Measurements from ENCODE around the gene SPATA13.

SPATA13 gene

GRCh38 chr13:24141333-24141910, 19.1 kb upstream of the SPATA13 start:
- no peak for DNase-seq (ENCODE audit: low read depth)

GRCh38 chr13:24142453-24142852, 18.1 kb upstream of the SPATA13 start:
- DNase-seq (ENCODE audit: low read depth), result no peak

DNA sequence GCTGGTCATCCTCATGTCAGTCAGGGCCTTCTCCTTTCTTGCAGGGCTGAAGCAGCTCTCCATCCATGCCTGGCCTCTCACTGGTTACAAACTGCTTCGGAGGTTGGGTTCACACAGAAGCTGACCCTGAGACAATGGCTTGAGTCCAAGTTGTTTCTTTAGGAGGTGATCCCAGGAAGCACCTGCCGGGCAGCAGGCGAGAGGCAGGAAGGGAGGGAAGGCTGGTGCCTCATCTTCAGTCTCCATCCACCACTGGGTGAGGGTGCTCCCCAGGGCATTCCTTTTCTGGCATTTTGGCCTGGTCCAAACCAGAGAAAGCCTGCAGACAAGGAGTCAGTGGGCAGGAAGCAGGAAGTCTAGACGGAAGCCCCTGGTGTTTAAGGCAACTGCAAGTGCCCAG, 17.6 kb upstream of the SPATA13 start:
- DNase-seq (ENCODE audit: low read depth), result no peak

GRCh38 chr13:24145240-24145639, 15.3 kb upstream of the SPATA13 start:
- DNase-seq (ENCODE audit: low read depth), result no peak

DNA sequence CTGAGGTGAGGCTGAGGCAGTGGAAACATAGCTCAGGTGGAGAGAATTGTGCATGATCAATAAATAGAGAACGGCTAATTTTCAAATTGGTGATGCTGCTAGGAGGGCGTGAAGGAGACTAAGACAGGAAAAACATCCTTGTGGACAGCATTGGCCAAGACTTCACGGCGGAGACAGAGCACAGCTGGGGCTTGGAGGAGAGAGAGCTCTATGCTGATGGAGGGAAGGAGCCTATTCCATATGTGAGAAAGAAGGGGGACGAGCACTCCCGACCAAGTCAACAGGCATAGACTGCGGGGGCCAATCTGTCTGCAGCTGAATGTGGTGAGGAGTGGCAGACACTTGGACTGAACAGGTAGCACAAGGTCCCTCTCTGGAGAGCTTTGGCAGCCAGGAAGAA, 14.8 kb upstream of the SPATA13 start:
- DNase-seq (ENCODE audit: low read depth), result no peak

DNA sequence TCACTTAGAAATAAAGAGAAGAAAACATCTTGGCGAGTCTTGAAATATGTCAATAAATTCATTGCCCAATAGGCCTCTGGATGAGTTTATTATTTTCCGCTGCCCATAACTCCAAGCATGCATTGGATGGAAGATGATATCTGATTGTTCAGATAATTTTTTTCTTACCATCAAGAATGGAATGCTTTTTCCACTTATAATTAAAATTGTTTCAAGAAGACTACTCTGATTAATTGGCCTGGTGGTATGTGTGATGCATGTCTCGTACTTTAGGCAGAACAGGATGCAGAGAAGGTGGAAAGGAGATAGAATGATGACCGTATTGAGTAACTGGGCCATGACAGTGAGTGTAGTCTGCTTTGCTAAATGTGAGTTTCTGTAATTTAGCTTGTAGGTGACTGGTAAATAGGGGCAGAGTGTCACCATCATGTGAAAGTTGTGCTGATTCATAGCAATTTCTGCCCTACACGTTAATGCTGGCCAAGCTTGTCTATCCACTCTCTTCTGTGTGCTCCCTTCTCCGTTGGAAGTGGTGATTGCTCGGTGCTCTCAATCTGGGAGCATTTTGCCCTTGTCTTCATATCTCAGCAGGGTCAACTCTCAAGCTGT, 13.5 kb upstream of the SPATA13 start:
- DNase-seq (ENCODE audit: low read depth), result no peak

DNA sequence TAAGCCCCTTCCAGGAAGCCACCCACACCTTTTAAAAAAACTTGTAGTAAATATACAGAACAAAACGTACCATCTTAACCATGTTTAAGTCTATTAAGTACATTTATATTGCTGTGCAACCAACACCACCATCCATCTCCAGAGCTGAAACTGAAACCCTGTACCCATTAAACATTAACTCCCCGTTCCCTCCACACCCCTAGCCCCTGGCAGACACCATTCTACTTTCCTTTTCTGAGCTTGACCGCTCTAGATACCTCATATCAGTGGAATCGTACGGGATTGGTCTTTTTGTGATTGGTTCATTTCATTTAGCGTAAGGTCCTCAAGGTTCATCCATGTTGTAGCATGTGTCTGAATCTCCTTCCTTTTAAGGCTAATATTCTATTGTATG, 13.0 kb upstream of the SPATA13 start:
- no peak for DNase-seq (ENCODE audit: low read depth)

DNA sequence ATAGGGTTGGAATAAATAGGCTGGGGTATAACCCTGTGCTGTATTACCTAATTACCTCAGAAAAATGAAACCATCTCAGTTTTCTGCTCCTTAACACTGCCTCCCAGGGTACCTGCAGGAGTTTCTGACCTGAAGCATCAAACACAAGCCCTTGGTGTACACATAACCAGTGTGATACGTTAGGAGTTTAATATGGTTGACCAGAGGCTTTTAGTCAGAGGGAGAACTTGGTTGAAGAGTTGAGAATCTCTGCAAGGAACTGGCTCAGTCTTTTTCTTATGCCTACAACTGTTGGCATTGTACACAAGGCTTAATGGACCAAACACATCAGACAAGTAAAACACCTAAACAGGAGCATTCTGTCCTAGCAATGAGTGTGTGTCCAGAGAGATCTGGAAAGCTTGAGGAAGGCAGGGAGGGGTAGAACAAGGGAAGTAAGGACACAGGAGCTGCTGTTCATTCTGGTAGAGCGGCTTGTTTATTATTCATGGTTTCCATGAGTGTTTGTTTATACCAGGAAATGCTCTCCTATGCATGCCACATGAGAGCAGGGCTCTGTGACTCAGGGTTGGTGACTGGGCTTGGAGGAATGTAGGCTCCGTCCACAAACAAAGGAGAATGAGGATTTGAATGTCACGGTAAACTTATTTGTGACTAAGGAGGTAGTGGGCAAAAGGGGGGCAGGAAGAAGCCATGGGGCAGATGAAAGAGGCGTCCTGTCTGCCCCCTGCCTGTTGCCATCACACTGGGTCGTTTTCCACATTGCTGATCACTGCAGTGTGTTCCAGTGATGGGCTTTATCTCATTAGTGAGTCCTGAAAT, 11.9 kb upstream of the SPATA13 start:
- peak; percentile 70 for DNase-seq (ENCODE audit: low read depth)

GRCh38 chr13:24149246-24150032, 11.1 kb upstream of the SPATA13 start:
- no peak for DNase-seq (ENCODE audit: low read depth)

DNA sequence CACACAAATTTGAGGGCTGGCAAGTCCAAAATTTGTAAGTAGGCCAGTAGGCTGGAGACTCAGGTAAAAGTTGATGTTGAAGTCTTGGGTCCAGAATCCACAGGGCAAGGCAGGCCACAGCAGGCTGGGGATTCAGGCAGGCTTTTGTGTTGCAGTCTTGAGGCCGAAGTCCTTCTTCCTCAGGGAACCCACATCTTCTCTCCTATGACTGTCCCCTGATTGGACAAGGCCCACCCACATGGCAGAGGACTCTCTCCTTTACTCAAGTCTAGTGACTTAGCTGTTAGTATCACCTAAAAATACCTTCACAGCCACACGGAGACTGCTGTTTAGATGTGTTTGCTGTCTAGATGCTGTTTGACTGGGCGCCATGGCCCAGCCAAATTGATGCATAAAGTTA, 9.9 kb upstream of the SPATA13 start:
- DNase-seq (ENCODE audit: low read depth), result no peak

DNA sequence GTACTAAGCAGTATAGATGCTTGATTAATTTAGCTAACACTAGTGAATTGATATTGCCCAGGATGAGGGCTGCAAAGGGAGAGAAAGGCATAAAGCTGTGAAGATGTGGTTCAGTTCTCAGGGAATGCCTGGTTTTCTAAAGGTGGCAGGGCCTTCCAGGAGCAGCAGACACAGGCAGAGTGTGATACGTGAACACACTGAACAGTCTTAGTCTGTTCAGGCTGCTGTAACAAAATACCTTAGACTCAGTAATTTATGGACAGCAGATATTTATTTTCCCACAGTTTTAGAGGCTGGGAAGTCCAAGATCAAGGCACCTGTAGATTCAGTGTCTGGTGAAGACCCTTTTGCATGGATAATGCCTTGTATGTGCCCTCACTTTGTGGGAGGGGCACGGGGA, 8.7 kb upstream of the SPATA13 start:
- no peak for DNase-seq (ENCODE audit: low read depth)

GRCh38 chr13:24152292-24153214, 8.0 kb upstream of the SPATA13 start:
- no peak for DNase-seq (ENCODE audit: low read depth)

DNA sequence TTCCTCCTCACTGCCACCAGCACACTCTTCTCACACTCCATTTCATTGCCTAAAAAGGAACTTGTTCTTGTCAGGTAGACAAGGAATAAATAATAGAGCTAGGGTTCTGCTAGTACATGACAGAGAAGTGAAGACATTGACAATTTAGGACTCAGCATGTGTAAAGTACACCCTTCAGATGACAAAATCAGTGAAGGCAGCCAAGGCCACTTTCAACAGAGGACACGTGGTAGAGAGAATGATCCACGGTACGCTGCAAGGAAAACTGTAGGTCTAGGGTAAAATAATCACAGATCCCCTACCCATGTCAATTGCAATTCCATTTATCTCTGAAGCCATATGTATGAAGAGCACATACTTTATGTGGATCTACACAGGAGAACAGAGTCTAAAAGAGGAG, 7.2 kb upstream of the SPATA13 start:
- no peak for DNase-seq (ENCODE audit: low read depth)

DNA sequence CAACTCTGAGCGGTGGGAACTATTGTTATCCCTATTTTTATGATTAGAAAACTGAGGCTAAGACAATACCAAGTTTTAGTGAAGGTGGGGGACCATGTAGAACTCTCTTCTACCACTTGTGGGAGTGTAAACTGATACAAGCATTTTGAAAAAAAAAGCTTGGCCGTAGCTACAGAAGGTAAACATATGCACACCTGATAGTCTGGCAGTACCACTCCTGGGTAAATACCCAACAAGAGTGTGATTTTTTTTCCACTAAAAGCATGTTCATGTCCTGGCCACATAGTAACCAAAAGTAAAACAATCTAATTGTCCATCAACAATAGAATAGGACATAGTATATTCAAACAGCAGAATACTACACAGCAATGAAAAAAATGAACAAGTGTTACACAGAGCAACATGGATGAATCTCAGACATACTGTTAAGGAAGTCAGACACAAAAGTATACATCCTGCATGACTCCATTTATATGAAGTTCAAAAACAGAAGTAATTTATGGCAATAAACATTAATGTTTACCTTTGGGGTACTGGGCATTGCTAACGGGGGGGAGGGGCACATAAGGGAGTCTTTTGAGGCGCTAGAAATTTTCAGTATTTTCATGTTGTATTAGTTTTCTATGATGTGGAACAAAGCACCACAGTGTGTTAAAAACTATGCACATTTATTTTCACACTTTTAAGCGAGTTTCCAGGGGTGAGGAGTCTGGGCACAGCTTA, 6.4 kb upstream of the SPATA13 start:
- DNase-seq (ENCODE audit: low read depth), result no peak

DNA sequence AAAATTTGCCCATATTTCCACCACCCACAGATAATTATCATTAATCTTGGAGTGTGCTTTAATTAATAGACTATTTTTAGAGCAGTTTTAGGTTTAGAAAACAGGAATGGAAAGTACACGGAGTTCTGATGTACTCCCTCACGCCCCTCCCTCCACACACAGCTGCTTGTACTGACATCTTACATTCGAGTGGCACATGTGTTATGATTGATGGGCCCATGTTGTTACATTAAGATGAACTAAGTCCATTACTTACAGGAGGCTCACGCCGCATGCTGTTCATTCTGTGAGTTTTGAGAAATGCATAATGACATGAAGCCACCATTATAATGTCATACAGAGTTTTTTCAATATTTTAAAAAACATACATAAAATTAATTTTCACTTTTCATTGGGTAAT, 1.2 kb upstream of the SPATA13 start:
- DNase-seq (ENCODE audit: low read depth), result no peak

DNA sequence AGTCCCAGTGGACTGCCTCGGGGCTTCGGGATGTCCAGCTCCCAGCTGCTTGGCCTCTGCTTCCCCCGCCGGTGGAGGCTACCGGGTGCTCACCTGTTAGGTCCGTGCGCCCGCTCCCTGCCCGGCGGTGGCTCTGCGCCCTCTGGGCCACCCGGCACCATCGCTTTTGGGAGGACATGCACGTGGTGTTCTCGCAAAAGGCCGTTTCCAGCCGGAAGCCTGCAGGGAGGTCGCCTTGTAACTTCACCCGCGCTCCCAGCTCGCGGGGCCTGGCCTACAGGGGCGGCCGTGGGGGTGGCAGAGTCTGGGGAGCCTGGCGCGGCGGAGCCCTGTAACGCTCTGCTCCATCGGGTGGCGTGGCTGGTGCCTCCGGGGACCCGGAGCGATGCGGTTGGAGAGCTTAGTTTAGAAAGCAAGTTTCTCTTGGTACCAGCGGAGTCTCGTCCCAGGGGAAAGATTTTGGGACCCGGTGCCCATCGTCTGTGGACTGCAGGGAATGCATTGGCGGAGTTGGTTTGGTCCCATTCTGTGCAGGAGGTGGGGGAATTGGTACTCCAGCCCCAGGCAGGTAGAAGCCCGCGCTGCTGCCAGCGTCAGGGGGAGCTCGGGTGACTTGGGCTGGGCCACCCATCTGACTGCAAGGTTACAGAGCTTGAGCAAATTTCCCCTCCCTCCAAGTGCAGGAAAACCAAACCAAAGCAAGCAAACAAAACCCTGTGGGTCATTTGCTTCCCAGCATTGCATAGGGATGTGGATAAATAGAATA, 673 bp downstream of the SPATA13 start:
- no peak for DNase-seq (ENCODE audit: low read depth)

- no peak for DNase-seq (ENCODE audit: low read depth)
Observed at GRCh38 chr13:24161980-24162525, 1.5 kb downstream of the SPATA13 start.

DNA sequence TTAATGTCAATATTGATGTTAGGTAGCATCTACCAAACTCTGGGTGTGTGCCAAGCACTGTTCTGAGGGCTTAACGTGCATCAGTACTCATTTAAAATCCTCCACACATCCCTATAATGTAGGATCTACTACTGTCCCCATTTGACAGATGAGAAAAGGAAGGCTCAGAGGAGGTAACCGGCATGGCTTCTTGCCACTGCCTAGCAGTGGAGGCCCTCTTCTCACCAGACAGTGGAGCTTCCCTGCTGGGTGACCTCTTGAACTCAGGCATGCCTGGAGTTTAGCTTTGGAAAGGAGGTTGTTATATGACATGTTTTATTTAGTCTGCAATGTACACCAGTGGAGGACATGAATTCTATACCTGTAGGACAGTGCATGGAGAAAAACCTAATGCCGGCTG, 2.1 kb downstream of the SPATA13 start:
- DNase-seq (ENCODE audit: low read depth), result no peak

GRCh38 chr13:24165746-24166145, 5.2 kb downstream of the SPATA13 start:
- no peak for DNase-seq (ENCODE audit: low read depth)

- no peak for DNase-seq (ENCODE audit: low read depth)
Observed at GRCh38 chr13:24166561-24166960, 6.0 kb downstream of the SPATA13 start.

Data from HS-5 (cell line).